CD4-positive, alpha-beta memory T cell (primary cell): Measurements from ENCODE around the gene SCO2. TPM values are rescaled to one million over a fixed set of nuclear protein-coding genes. Genes with fewer than 3 reads are reported as not detected.

Experiments used
- CTCF ChIA-PET: fragments of 350-600 bp; sonication (Branson Sonifier 250); formaldehyde crosslinking; loops from one replicate; lab custom pipeline; 2021; ENCODE audit warnings: inconsistent platforms; ENCODE audit not compliant: partially characterized antibody; lab: Charles Lee
- POLR2A ChIA-PET: fragments of 350-600 bp; sonication (Branson Sonifier 250); formaldehyde crosslinking; loops from one replicate; lab custom pipeline; 2021; ENCODE audit not compliant: partially characterized antibody; lab: Charles Lee
- DNase-seq, 5 donors: peaks; one replicate each; pipeline versions ENCODE4 v3.0.0 to v3.0.0-alpha.2; 2020 to 2022; ENCODE audit warnings: mixed read lengths in 1 of 5
- H3K27ac ChIP-seq: one replicate; pipeline ENCODE4 v1.7.0; 2013; ENCODE audit warnings: low read depth, low read length
- H3K27me3 ChIP-seq: 2 replicates; pipeline ENCODE4 v1.7.0; 2013; ENCODE audit warnings: mild to moderate bottlenecking, low read length, moderate library complexity; ENCODE audit not compliant: insufficient read depth
- H3K36me3 ChIP-seq: 2 replicates; pipeline ENCODE4 v1.7.0; 2013; ENCODE audit warnings: mild to moderate bottlenecking, low read length, moderate library complexity; ENCODE audit not compliant: insufficient read depth
- H3K4me1 ChIP-seq: 2 replicates; pipeline ENCODE4 v1.7.0; 2013; ENCODE audit warnings: mild to moderate bottlenecking, low read length, moderate library complexity; ENCODE audit not compliant: insufficient read depth
- H3K4me3 ChIP-seq, 2 donors: one replicate each; pipeline ENCODE4 v1.7.0; 2013; ENCODE audit warnings: low read length in 2 of 2, mild to moderate bottlenecking in 1 of 2
- H3K9me3 ChIP-seq, 2 donors: one replicate each; pipeline ENCODE4 v1.7.0; 2013; ENCODE audit warnings: low read length in 2 of 2, control low read depth in 1 of 2; ENCODE audit not compliant: control insufficient read depth in 1 of 2
- H3K27ac Mint-ChIP-seq, 7 donors: one replicate each; pipeline ENCODE4 v1.8.0; 2020 to 2021; ENCODE audit warnings: mixed read lengths in 7 of 7, mild to moderate bottlenecking in 6 of 7, inconsistent platforms in 3 of 7, moderate library complexity in 3 of 7
- H3K27me3 Mint-ChIP-seq, 2 donors: one replicate each; pipeline ENCODE4 v1.8.0; 2020 to 2021; ENCODE audit warnings: mixed read lengths in 2 of 2
- H3K36me3 Mint-ChIP-seq, 2 donors: one replicate each; pipeline ENCODE4 v1.8.0; 2020 to 2021; ENCODE audit warnings: mixed read lengths in 2 of 2, inconsistent platforms in 1 of 2, mild to moderate bottlenecking in 1 of 2
- H3K4me1 Mint-ChIP-seq, 4 donors: one replicate each; pipeline ENCODE4 v1.8.0; 2020 to 2021; ENCODE audit warnings: mixed read lengths in 4 of 4, mild to moderate bottlenecking in 1 of 4
- H3K4me3 Mint-ChIP-seq, 8 donors: one replicate each; pipeline ENCODE4 v1.8.0; 2020 to 2021; ENCODE audit warnings: mixed read lengths in 8 of 8, mild to moderate bottlenecking in 7 of 8, moderate library complexity in 6 of 8, inconsistent platforms in 3 of 8
- H3K9me3 Mint-ChIP-seq, 8 donors: one replicate each; pipeline ENCODE4 v1.8.0; 2020 to 2021; ENCODE audit warnings: mixed read lengths in 8 of 8, mild to moderate bottlenecking in 5 of 8, inconsistent platforms in 3 of 8, moderate library complexity in 1 of 8
- intact Hi-C: fragments of 100-400 bp; cut with micrococcal nuclease; formaldehyde crosslinking; loops from one replicate; pipeline ENCODE4 v1.15.1; 2023
- polyA plus RNA-seq, 2 donors: library from polyadenylated mRNA; unstranded; fragments of 300-500 nt; fragmentation: Illumina TruSeq; gene quantifications; one replicate each; pipeline ENCODE4 v1.2.3, GENCODE V29; 2021
- total RNA-seq, 2 experiments: library from RNA; stranded (reverse); gene quantifications; one replicate each; pipeline ENCODE4 v1.2.3, GENCODE V29; 2021

The SCO2 gene
- total and polyA plus RNA-seq, 4 experiments from 2014 or later, result 3.6 to 8.1 TPM; not detected in 2

- ChIA-PET POLR2A (interaction anchor here (0.6 to 9.5 kb wide), 13 partner anchors 11 to 201 kb away, joined by 3 to 321 read pairs (median 6); partner anchors contain the start of genes CHKB, LMF2, NCAPH2 and SYCE3), CTCF (interaction anchor here (1.0 to 5.1 kb wide), 8 partner anchors 12 to 94 kb away, joined by 3 to 135 read pairs (median 16); partner anchors contain the start of genes KLHDC7B and SYCE3)
- peak overlapping the region; percentile 96 for H3K27ac ChIP-seq
- intact Hi-C loops, result loop anchor here (1.0 to 5.0 kb wide), 3 partner anchors 93 to 335 kb away; no protein-coding TSS in a partner anchor
- Mint-ChIP-seq H3K27me3 (no peaks in the 10 kb centered on the region), H3K4me1 (peaks cover 14 to 39% (median 29%) of the 10 kb centered on the region in 4 donors), H3K36me3 (peaks cover 3 to 17% of the 10 kb centered on the region in 2 donors), H3K4me3 (peak overlapping the region; percentile 60 to 83 (median 75)), H3K9me3 (peaks cover 0 to 2% (median 0%) of the 10 kb centered on the region in 8 donors), H3K27ac (peak overlapping the region; percentile 83 to 97 (median 91))
- peaks cover 52% of the 10 kb centered on the region for H3K4me1 ChIP-seq
- DNase-seq, result peak in 2 of 5 donors; percentile 30 to 55
- no peaks in the 10 kb centered on the region for H3K9me3 ChIP-seq
- peaks cover 14% of the 10 kb centered on the region for H3K36me3 ChIP-seq
- H3K4me3 ChIP-seq, result peak overlapping the region in 1 of 2 donors; percentile 81
- no peaks in the 10 kb centered on the region for H3K27me3 ChIP-seq
Measured at GRCh38 chr22:50526834-50527801, 1.7 kb upstream of the SCO2 start.

GRCh38 chr22:50526108-50526833, 873 bp upstream of the SCO2 start:
- DNase-seq, result peak; percentile 82 to 91 (median 86)
- ChIA-PET POLR2A (interaction anchor here (0.6 to 9.5 kb wide), 46 partner anchors 11 to 601 kb away, joined by 3 to 321 read pairs (median 6); partner anchors contain the start of genes ARSA, CHKB, HDAC10 and KLHDC7B), CTCF (interaction anchor here (0.7 to 5.1 kb wide), 48 partner anchors 8 to 340 kb away, joined by 3 to 135 read pairs (median 5); partner anchors contain the start of genes ARSA, CHKB, HDAC10 and KLHDC7B)
- no peaks in the 10 kb centered on the region for H3K27me3 Mint-ChIP-seq
- H3K36me3 Mint-ChIP-seq, result peaks cover 3 to 19% of the 10 kb centered on the region in 2 donors
- peak overlapping the region; percentile 83 to 97 (median 91) for H3K27ac Mint-ChIP-seq
- H3K27ac ChIP-seq, result peak overlapping the region; percentile 96
- H3K4me1 Mint-ChIP-seq, result peaks cover 14 to 39% (median 28%) of the 10 kb centered on the region in 4 donors
- H3K4me1 ChIP-seq, result peaks cover 50% of the 10 kb centered on the region
- peak overlapping the region; percentile 23 to 81 for H3K4me3 ChIP-seq
- peaks cover 0 to 2% (median 0%) of the 10 kb centered on the region in 8 donors for H3K9me3 Mint-ChIP-seq
- intact Hi-C loops, result loop anchor here (1.0 to 5.0 kb wide), 3 partner anchors 94 to 334 kb away; no protein-coding TSS in a partner anchor
- no peaks in the 10 kb centered on the region for H3K27me3 ChIP-seq
- H3K9me3 ChIP-seq, result no peaks in the 10 kb centered on the region
- peaks cover 23% of the 10 kb centered on the region for H3K36me3 ChIP-seq
- H3K4me3 Mint-ChIP-seq, result peak overlapping the region; percentile 60 to 89 (median 75)

GRCh38 chr22:50525858-50526107, 385 bp upstream of the SCO2 start:
- CTCF ChIA-PET, result interaction anchor here (0.6 to 5.1 kb wide), 50 partner anchors 8 to 339 kb away, joined by 3 to 135 read pairs (median 5); partner anchors contain the start of genes ARSA, CHKB, HDAC10 and KLHDC7B
- peaks cover 7 to 21% of the 10 kb centered on the region in 2 donors for H3K36me3 Mint-ChIP-seq
- Histone ChIP-seq H3K27me3 (no peaks in the 10 kb centered on the region), H3K4me3 (peak overlapping the region in 1 of 2 donors; percentile 81), H3K36me3 (peaks cover 27% of the 10 kb centered on the region), H3K27ac (peak overlapping the region; percentile 96), H3K9me3 (no peaks in the 10 kb centered on the region), H3K4me1 (peaks cover 50% of the 10 kb centered on the region)
- H3K4me3 Mint-ChIP-seq, result peak overlapping the region; percentile 65 to 89 (median 80)
- peak overlapping the region in 6 of 7 donors; percentile 60 to 97 (median 78) for H3K27ac Mint-ChIP-seq
- POLR2A ChIA-PET, result interaction anchor here (0.6 to 9.5 kb wide), 47 partner anchors 10 to 600 kb away, joined by 3 to 321 read pairs (median 6); partner anchors contain the start of genes ARSA, CHKB, HDAC10 and KLHDC7B
- peaks cover 14 to 39% (median 26%) of the 10 kb centered on the region in 4 donors for H3K4me1 Mint-ChIP-seq
- no peak for DNase-seq
- H3K27me3 Mint-ChIP-seq, result no peaks in the 10 kb centered on the region
- intact Hi-C loops, result loop anchor here (1.0 to 5.0 kb wide), 8 partner anchors 17 to 333 kb away; partner anchors contain the start of genes CHKB, NCAPH2, SBF1 and SYCE3
- H3K9me3 Mint-ChIP-seq, result peaks cover 0 to 2% (median 0%) of the 10 kb centered on the region in 8 donors

- Histone ChIP-seq H3K27ac (peak overlapping the region; percentile 96), H3K4me3 (peak overlapping the region; percentile 47 to 81), H3K9me3 (no peaks in the 10 kb centered on the region), H3K27me3 (no peaks in the 10 kb centered on the region), H3K36me3 (peaks cover 27% of the 10 kb centered on the region), H3K4me1 (peaks cover 44% of the 10 kb centered on the region)
- no peak for DNase-seq
- Mint-ChIP-seq H3K9me3 (no peaks in the 10 kb centered on the region), H3K36me3 (peaks cover 7 to 24% of the 10 kb centered on the region in 2 donors), H3K27me3 (no peaks in the 10 kb centered on the region), H3K4me3 (peak overlapping the region; percentile 86 to 94 (median 92)), H3K4me1 (peaks cover 14 to 39% (median 26%) of the 10 kb centered on the region in 4 donors), H3K27ac (peak overlapping the region; percentile 84 to 97 (median 94))
- ChIA-PET POLR2A (interaction anchor here (0.5 to 9.5 kb wide), 23 partner anchors 11 to 292 kb away, joined by 3 to 321 read pairs (median 14); partner anchors contain the start of genes ARSA, CHKB, HDAC10 and KLHDC7B), CTCF (interaction anchor here (1.2 to 5.1 kb wide), 15 partner anchors 10 to 273 kb away, joined by 3 to 135 read pairs (median 15); partner anchors contain the start of genes HDAC10, LMF2, NCAPH2 and SYCE3)
- intact Hi-C loops, result loop anchor here (1.0 to 5.0 kb wide), 7 partner anchors 16 to 332 kb away; partner anchors contain the start of genes CHKB, NCAPH2, SBF1 and SYCE3
Measured at GRCh38 chr22:50524676-50525103, 708 bp downstream of the SCO2 start.

- peak overlapping the region in 6 of 7 donors; percentile 84 to 97 (median 94) for H3K27ac Mint-ChIP-seq
- peaks cover 11 to 28% of the 10 kb centered on the region in 2 donors for H3K36me3 Mint-ChIP-seq
- peak overlapping the region; percentile 96 for H3K27ac ChIP-seq
- H3K4me1 Mint-ChIP-seq, result peaks cover 14 to 38% (median 24%) of the 10 kb centered on the region in 4 donors
- H3K27me3 ChIP-seq, result no peaks in the 10 kb centered on the region
- H3K9me3 Mint-ChIP-seq, result no peaks in the 10 kb centered on the region
- CTCF ChIA-PET, result interaction anchor here (2.3 to 3.6 kb wide), 6 partner anchors 9 to 272 kb away, joined by 13 to 58 read pairs (median 25); partner anchors contain the start of genes HDAC10 and SYCE3
- H3K27me3 Mint-ChIP-seq, result no peaks in the 10 kb centered on the region
- POLR2A ChIA-PET, result interaction anchor here (1.0 to 9.5 kb wide), 13 partner anchors 10 to 183 kb away, joined by 3 to 321 read pairs (median 12); partner anchors contain the start of genes LMF2, NCAPH2 and SYCE3
- peaks cover 33% of the 10 kb centered on the region for H3K36me3 ChIP-seq
- peak overlapping the region; percentile 86 to 94 (median 92) for H3K4me3 Mint-ChIP-seq
- no peaks in the 10 kb centered on the region for H3K9me3 ChIP-seq
- H3K4me1 ChIP-seq, result peaks cover 38% of the 10 kb centered on the region
- intact Hi-C loops, result loop anchor here (2.0 kb wide), 1 partner anchor 49 kb away; the partner anchor contains the start of gene SBF1
- no peak for DNase-seq
- H3K4me3 ChIP-seq, result peak overlapping the region; percentile 47 to 81
Measured at GRCh38 chr22:50523806-50524675, 1.4 kb downstream of the SCO2 start.
